Left ventricle myocardium inferior (tissue), 1 donor: ENCODE measurements around the gene FBXO47. TPM values are rescaled to one million over a fixed set of nuclear protein-coding genes. Genes with fewer than 3 reads are reported as not detected.
"Not testable (repeated sequence)": the region's sequence is repeated elsewhere in the genome, so short reads cannot be mapped to it uniquely, and the experiment has no call there.

Source experiments
- DNase-seq: peaks from one replicate; pipeline ENCODE4 v3.0.0-alpha.2; 2020
- H3K27ac ChIP-seq: fragments of 200-600 bp; replicated peaks from 2 replicates; pipeline ENCODE4 v1.8.0; 2021
- H3K27me3 ChIP-seq: fragments of 200-600 bp; 2 replicates; pipeline ENCODE4 v1.8.0; 2021; ENCODE audit warnings: low read depth
- H3K36me3 ChIP-seq: fragments of 200-600 bp; 2 replicates; pipeline ENCODE4 v1.8.0; 2021
- H3K4me1 ChIP-seq: fragments of 200-600 bp; 2 replicates; pipeline ENCODE4 v1.8.0; 2021
- H3K4me3 ChIP-seq: fragments of 200-600 bp; 2 replicates; pipeline ENCODE4 v1.8.0; 2021; ENCODE audit warnings: mild to moderate bottlenecking, moderate library complexity
- H3K9me3 ChIP-seq: fragments of 200-600 bp; replicated peaks from 2 replicates; pipeline ENCODE4 v1.8.0; 2021
- CTCF ChIP-seq: fragments of 200-600 bp; IDR thresholded peaks from 2 replicates; pipeline ENCODE4 v1.8.0; 2021; ENCODE audit warnings: antibody characterized with exemption, mild to moderate bottlenecking, borderline replicate concordance
- intact Hi-C: fragments of 100-400 bp; cut with micrococcal nuclease; formaldehyde crosslinking; loops from one replicate; pipeline ENCODE4 v1.11.0; 2022
- total RNA-seq: library from RNA; stranded (reverse); fragmentation: NEBNext Ultra II Directional; extraction: Animal tissue kit (Norgen Biotek cat#: 25700); gene quantifications from one replicate; pipeline ENCODE4 v1.2.1, GENCODE V29; 2021
- donor health status: DM: no; HTN: yes; CAD: no; lungs with severe emphysema.

FBXO47 gene
- total RNA-seq, 1 donor from 2014 or later = not detected

- Histone ChIP-seq H3K27me3 (no peaks in the 10 kb centered on the region), H3K27ac (peak overlapping the region; percentile 63), H3K36me3 (peaks cover 64% of the 10 kb centered on the region), H3K4me1 (peaks cover 71% of the 10 kb centered on the region), H3K4me3 (no peak overlapping the region), H3K9me3 (no peaks in the 10 kb centered on the region)
- no peak for TF ChIP-seq CTCF
- DNase-seq = no peak
- intact Hi-C loops = no loop called here
These were observed 52.2 kb downstream of the FBXO47 start for GRCh38 chr17:38914741-38915638.

GRCh38 chr17:38912221-38912813 lies 54.9 kb downstream of the FBXO47 start:
- no peaks in the 10 kb centered on the region for H3K9me3 ChIP-seq
- no peak for TF ChIP-seq CTCF
- DNase-seq = peak; percentile 80
- H3K4me3 ChIP-seq = no peak overlapping the region
- peaks cover 83% of the 10 kb centered on the region for H3K4me1 ChIP-seq
- peak overlapping the region; percentile 63 for H3K27ac ChIP-seq
- no peaks in the 10 kb centered on the region for H3K27me3 ChIP-seq
- intact Hi-C loops = no loop called here
- H3K36me3 ChIP-seq = peaks cover 45% of the 10 kb centered on the region

- intact Hi-C loops, H3K27me3 ChIP-seq, DNase-seq, H3K9me3 ChIP-seq, H3K4me3 ChIP-seq: not testable (repeated sequence)
- Histone ChIP-seq H3K27ac (peak overlapping the region; percentile 63), H3K36me3 (peaks cover 39% of the 10 kb centered on the region), H3K4me1 (peaks cover 84% of the 10 kb centered on the region)
These were observed 55.5 kb downstream of the FBXO47 start for GRCh38 chr17:38911731-38912081.

GRCh38 chr17:38911081-38911730 lies 56.0 kb downstream of the FBXO47 start:
- H3K4me1 ChIP-seq = peaks cover 89% of the 10 kb centered on the region
- H3K4me3 ChIP-seq = no peak overlapping the region

GRCh38 chr17:38910325-38910724 lies 56.9 kb downstream of the FBXO47 start:
- H3K27ac ChIP-seq = no peak overlapping the region
- no peaks in the 10 kb centered on the region for H3K27me3 ChIP-seq
- intact Hi-C loops = no loop called here
- peaks cover 26% of the 10 kb centered on the region for H3K36me3 ChIP-seq
- peaks cover 96% of the 10 kb centered on the region for H3K4me1 ChIP-seq
- H3K4me3 ChIP-seq = no peak overlapping the region
- TF ChIP-seq CTCF = no peak
- H3K9me3 ChIP-seq = no peaks in the 10 kb centered on the region
- no peak for DNase-seq

More at GRCh38 chr17:38911081-38911730, 56.0 kb downstream of the FBXO47 start:
- H3K27ac ChIP-seq = peak overlapping the region; percentile 63
- intact Hi-C loops = no loop called here
- H3K36me3 ChIP-seq = peaks cover 34% of the 10 kb centered on the region
- DNase-seq = no peak
- H3K9me3 ChIP-seq = no peaks in the 10 kb centered on the region
- TF ChIP-seq CTCF = no peak
- H3K27me3 ChIP-seq = no peaks in the 10 kb centered on the region
